K562 (cell line): ENCODE measurements around the gene C1orf167.

ENCODE experiments used
- CEBPB ChIP-seq: fragments of 450-650 bp; IDR thresholded peaks from 2 replicates; pipeline ENCODE4 v1.6.1; 2016; ENCODE audit warnings: missing genetic modification characterization, missing compliant biosample characterization
- E2F8 ChIP-seq: fragments of 450-650 bp; IDR thresholded peaks from 2 replicates; pipeline ENCODE4 v1.7.1; 2018; ENCODE audit warnings: mild to moderate bottlenecking, low read depth; ENCODE audit not compliant: partially characterized antibody
- JUN ChIP-seq, 2 experiments: sonication (generic) in 1 of 2; formaldehyde crosslinking in 1 of 2; IDR thresholded peaks; 2 replicates each; pipeline versions ENCODE4 v1.6.1 to v1.8.0; 2012 to 2022; ENCODE audit warnings: borderline replicate concordance in 2 of 2, mild to moderate bottlenecking in 2 of 2, improper control_type of control experiment in 1 of 2, low read depth in 1 of 2, low read length in 1 of 2, missing genetic modification reagents in 1 of 2
- KLF10 ChIP-seq: fragments of 250-450 bp; sonication (Bioruptor Pico); IDR thresholded peaks from 2 replicates; pipeline ENCODE4 v1.6.1; 2021; ENCODE audit warnings: matching md5 sums
- MAFK ChIP-seq: IDR thresholded peaks from 2 replicates; pipeline ENCODE4 v1.6.1; 2011; ENCODE audit warnings: low read length, improper control_type of control experiment
- NFE2 ChIP-seq: IDR thresholded peaks from 2 replicates; pipeline ENCODE4 v1.6.1; 2014; ENCODE audit warnings: antibody characterized with exemption, low read depth
- POLR2A ChIP-seq: fragments of 450-650 bp; conservative IDR thresholded peaks from 2 replicates; pipeline ENCODE4 v1.6.1; 2016
- SPI1 ChIP-seq: IDR thresholded peaks from 2 replicates; pipeline ENCODE4 v1.6.1; 2011; ENCODE audit warnings: low read depth, low read length, control low read depth, borderline replicate concordance
- TAF9B ChIP-seq: fragments of 450-650 bp; IDR thresholded peaks from 2 replicates; pipeline ENCODE4 v1.6.1; 2018; ENCODE audit warnings: mild to moderate bottlenecking; ENCODE audit not compliant: partially characterized antibody
- TEAD1 ChIP-seq, 2 experiments: fragments of 450-650 bp in 1 of 2; sonication (generic) in 1 of 2; formaldehyde crosslinking; IDR thresholded peaks; 2 replicates each; pipeline versions ENCODE4 v1.4.0 to v1.8.0; 2020 to 2022; ENCODE audit warnings: mild to moderate bottlenecking in 2 of 2, missing genetic modification reagents in 1 of 2
- TRIM28 ChIP-seq: fragments of 450-650 bp; IDR thresholded peaks from 2 replicates; pipeline ENCODE4 v1.6.1; 2017
- ZBTB2 ChIP-seq: fragments of 450-650 bp; IDR thresholded peaks from 2 replicates; pipeline ENCODE4 v1.6.1; 2016; ENCODE audit warnings: antibody characterized with exemption
- ZNF384 ChIP-seq: IDR thresholded peaks from 2 replicates; pipeline ENCODE4 v1.6.1; 2012; ENCODE audit warnings: low read depth, low read length, improper control_type of control experiment
- TF ChIP-seq, protein P1 (sequence below): sonication (generic); formaldehyde crosslinking; IDR thresholded peaks from 2 replicates; pipeline ENCODE4 v1.9.0; 2022; ENCODE audit warnings: mild to moderate bottlenecking, missing genetic modification reagents

- no peak for TF ChIP-seq TEAD1 (CRISPR knock-in tag; IDR thresholded peaks at IDR 0.05)
- no peak for TF ChIP-seq POLR2A
- TF ChIP-seq E2F8 = no peak
- TF ChIP-seq ZBTB2 = no peak
- no peak for TF ChIP-seq TRIM28
- no peak for TF ChIP-seq TAF9B
- TF ChIP-seq, protein P1, sequence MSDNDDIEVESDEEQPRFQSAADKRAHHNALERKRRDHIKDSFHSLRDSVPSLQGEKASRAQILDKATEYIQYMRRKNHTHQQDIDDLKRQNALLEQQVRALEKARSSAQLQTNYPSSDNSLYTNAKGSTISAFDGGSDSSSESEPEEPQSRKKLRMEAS = no peak
- no peak for TF ChIP-seq SPI1
- TF ChIP-seq ZNF384 = no peak
- TF ChIP-seq CEBPB (tag) = no peak
- no peak for TF ChIP-seq JUN (IDR thresholded peaks at IDR 0.05; ENCODE audit: borderline replicate concordance, low read depth, low read length)
- no peak for TF ChIP-seq JUN (CRISPR knock-in tag; IDR thresholded peaks at IDR 0.05; ENCODE audit: borderline replicate concordance)
- no peak for TF ChIP-seq MAFK
- no peak for TF ChIP-seq KLF10 (CRISPR knock-in tag)
- TF ChIP-seq NFE2 = no peak
These were observed 32.6 kb downstream of the C1orf167 start for GRCh38 chr1:11794446-11795237.
